HL-60 (cell line): Measurements from ENCODE around the gene SORT1.

Experiments used
- GABPA ChIP-seq: IDR thresholded peaks from 2 replicates; pipeline ENCODE4 v1.6.1; 2012; ENCODE audit warnings: low read depth
- POLR2AphosphoS5 ChIP-seq: IDR thresholded peaks from 2 replicates; pipeline ENCODE4 v1.6.1; 2012; ENCODE audit warnings: low read depth
- SPI1 ChIP-seq: IDR thresholded peaks from 2 replicates; pipeline ENCODE4 v1.6.1; 2012; ENCODE audit warnings: low read depth, mild to moderate bottlenecking, borderline replicate concordance
- TF ChIP-seq, protein P1 (sequence below): IDR thresholded peaks from one replicate; pipeline ENCODE4 v1.5.1; 2011; ENCODE audit warnings: low read length, control low read depth, inconsistent platforms; ENCODE audit not compliant: insufficient read depth
- TF ChIP-seq, protein P2 (sequence below): IDR thresholded peaks from 2 replicates; pipeline ENCODE4 v1.6.1; 2012; ENCODE audit warnings: low read depth; ENCODE audit not compliant: insufficient replicate concordance

DNA sequence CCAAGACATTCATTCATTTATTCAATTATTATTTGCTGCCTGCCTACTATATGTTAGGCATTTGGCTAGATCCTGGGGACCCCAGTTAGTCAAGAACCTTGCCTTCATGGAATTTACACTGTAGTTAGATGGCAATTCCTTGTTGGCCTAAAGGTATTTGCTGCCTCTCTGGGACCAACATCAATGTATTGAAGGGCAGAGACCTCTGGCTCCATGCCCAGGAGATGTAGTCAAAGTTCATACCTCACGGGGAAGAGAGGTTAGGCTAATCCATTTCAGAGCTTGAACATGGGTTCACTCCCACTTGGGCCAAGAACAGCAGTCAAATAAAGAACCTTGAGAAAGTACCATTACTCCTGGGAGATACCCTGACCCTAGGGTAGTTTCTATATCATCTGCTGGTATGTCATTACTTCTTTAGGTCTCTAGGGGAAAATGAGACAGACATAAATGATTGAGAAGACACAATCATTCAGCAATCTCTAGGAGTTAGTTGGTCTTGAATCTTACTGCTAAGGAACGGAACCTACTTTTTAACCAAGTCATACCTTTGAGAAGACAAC, 32.0 kb downstream of the SORT1 start:
- TF ChIP-seq, protein P1, sequence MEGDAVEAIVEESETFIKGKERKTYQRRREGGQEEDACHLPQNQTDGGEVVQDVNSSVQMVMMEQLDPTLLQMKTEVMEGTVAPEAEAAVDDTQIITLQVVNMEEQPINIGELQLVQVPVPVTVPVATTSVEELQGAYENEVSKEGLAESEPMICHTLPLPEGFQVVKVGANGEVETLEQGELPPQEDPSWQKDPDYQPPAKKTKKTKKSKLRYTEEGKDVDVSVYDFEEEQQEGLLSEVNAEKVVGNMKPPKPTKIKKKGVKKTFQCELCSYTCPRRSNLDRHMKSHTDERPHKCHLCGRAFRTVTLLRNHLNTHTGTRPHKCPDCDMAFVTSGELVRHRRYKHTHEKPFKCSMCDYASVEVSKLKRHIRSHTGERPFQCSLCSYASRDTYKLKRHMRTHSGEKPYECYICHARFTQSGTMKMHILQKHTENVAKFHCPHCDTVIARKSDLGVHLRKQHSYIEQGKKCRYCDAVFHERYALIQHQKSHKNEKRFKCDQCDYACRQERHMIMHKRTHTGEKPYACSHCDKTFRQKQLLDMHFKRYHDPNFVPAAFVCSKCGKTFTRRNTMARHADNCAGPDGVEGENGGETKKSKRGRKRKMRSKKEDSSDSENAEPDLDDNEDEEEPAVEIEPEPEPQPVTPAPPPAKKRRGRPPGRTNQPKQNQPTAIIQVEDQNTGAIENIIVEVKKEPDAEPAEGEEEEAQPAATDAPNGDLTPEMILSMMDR, result no peak
- TF ChIP-seq SPI1, result no peak
- TF ChIP-seq POLR2AphosphoS5, result no peak
- TF ChIP-seq, protein P2, sequence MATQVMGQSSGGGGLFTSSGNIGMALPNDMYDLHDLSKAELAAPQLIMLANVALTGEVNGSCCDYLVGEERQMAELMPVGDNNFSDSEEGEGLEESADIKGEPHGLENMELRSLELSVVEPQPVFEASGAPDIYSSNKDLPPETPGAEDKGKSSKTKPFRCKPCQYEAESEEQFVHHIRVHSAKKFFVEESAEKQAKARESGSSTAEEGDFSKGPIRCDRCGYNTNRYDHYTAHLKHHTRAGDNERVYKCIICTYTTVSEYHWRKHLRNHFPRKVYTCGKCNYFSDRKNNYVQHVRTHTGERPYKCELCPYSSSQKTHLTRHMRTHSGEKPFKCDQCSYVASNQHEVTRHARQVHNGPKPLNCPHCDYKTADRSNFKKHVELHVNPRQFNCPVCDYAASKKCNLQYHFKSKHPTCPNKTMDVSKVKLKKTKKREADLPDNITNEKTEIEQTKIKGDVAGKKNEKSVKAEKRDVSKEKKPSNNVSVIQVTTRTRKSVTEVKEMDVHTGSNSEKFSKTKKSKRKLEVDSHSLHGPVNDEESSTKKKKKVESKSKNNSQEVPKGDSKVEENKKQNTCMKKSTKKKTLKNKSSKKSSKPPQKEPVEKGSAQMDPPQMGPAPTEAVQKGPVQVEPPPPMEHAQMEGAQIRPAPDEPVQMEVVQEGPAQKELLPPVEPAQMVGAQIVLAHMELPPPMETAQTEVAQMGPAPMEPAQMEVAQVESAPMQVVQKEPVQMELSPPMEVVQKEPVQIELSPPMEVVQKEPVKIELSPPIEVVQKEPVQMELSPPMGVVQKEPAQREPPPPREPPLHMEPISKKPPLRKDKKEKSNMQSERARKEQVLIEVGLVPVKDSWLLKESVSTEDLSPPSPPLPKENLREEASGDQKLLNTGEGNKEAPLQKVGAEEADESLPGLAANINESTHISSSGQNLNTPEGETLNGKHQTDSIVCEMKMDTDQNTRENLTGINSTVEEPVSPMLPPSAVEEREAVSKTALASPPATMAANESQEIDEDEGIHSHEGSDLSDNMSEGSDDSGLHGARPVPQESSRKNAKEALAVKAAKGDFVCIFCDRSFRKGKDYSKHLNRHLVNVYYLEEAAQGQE, result no peak
- no peak for TF ChIP-seq GABPA
